H1 (cell line): Measurements from ENCODE around the gene NFIA. TPM values are rescaled to one million over a fixed set of nuclear protein-coding genes. Genes with fewer than 3 reads are reported as not detected.

Experiments used
- CTCF ChIA-PET: fragments of 300-600 bp; sonication (Branson Sonifier 250); formaldehyde crosslinking; loops from one replicate; lab custom pipeline; 2021; ENCODE audit not compliant: partially characterized antibody; lab: Charles Lee
- POLR2A ChIA-PET: fragments of 300-600 bp; sonication (Branson Sonifier 250); formaldehyde crosslinking; loops from one replicate; lab custom pipeline; 2021; ENCODE audit warnings: inconsistent platforms; ENCODE audit not compliant: partially characterized antibody; lab: Charles Lee
- DNase-seq, 2 experiments: peaks; one replicate each; pipeline versions ENCODE4 v3.0.0 to v3.0.0-alpha.2; 2010 to 2022; ENCODE audit warnings: low spot score in 2 of 2, low read depth in 1 of 2, mixed read lengths in 1 of 2
- FAIRE-seq: peaks from 2 replicates; lab custom pipeline; 2011; peaks lifted over from hg19 to GRCh38; lab: Jason Lieb, UNC
- H2AFZ ChIP-seq: 2 replicates; pipeline ENCODE4 v1.8.1; 2012; ENCODE audit warnings: low read length, inconsistent platforms
- H2AK5ac ChIP-seq: 2 replicates; pipeline ENCODE4 v1.6.1; 2013; ENCODE audit warnings: low read depth, low read length
- H2BK120ac ChIP-seq: replicated peaks from 2 replicates; pipeline ENCODE3; 2013; ENCODE audit warnings: low read depth, low read length, inconsistent platforms
- H2BK12ac ChIP-seq: 2 replicates; pipeline ENCODE4 v1.6.1; 2013; ENCODE audit warnings: low read depth, low read length
- H2BK15ac ChIP-seq: 2 replicates; pipeline ENCODE4 v1.6.1; 2013; ENCODE audit warnings: low read length
- H2BK20ac ChIP-seq: 2 replicates; pipeline ENCODE4 v1.6.1; 2013; ENCODE audit warnings: low read length
- H2BK5ac ChIP-seq: 2 replicates; pipeline ENCODE4 v1.6.1; 2013; ENCODE audit warnings: low read depth, low read length
- H3K14ac ChIP-seq: 2 replicates; pipeline ENCODE4 v1.6.1; 2013; ENCODE audit warnings: inconsistent platforms; ENCODE audit not compliant: insufficient read length
- H3K18ac ChIP-seq: 2 replicates; pipeline ENCODE4 v1.6.1; 2013; ENCODE audit warnings: low read length; ENCODE audit errors: extremely low read depth
- H3K23ac ChIP-seq: 2 replicates; pipeline ENCODE4 v1.6.1; 2013; ENCODE audit warnings: inconsistent platforms; ENCODE audit not compliant: insufficient read length
- H3K23me2 ChIP-seq: 2 replicates; pipeline ENCODE4 v1.6.1; 2013; ENCODE audit warnings: low read depth, low read length
- H3K27ac ChIP-seq: 2 replicates; pipeline ENCODE4 v1.6.1; 2011; ENCODE audit warnings: low read depth, low read length, inconsistent platforms
- H3K27me3 ChIP-seq, 4 experiments: replicated peaks in 1 of 4; 1 replicate in 1 of 4; 2 replicates in 3 of 4; pipeline versions ENCODE4 v1.6.1 to v1.8.1; 2011 to 2013; ENCODE audit warnings: low read length in 3 of 4, mild to moderate bottlenecking in 3 of 4, inconsistent platforms in 2 of 4, mixed read lengths in 2 of 4, moderate library complexity in 1 of 4; ENCODE audit not compliant: control insufficient read depth in 3 of 4, insufficient read depth in 3 of 4; ENCODE audit errors: extremely low read depth in 1 of 4
- H3K36me3 ChIP-seq, 4 experiments: 2 replicates each; pipeline versions ENCODE4 v1.6.1 to v1.8.1; 2011 to 2013; ENCODE audit warnings: mild to moderate bottlenecking in 4 of 4, low read length in 3 of 4, moderate library complexity in 2 of 4, control low read depth in 1 of 4, inconsistent platforms in 1 of 4; ENCODE audit not compliant: insufficient read depth in 4 of 4, control insufficient read depth in 2 of 4
- H3K4ac ChIP-seq: replicated peaks from 2 replicates; pipeline ENCODE3; 2013; ENCODE audit warnings: low read length, low read depth, mixed read lengths, inconsistent platforms; ENCODE audit not compliant: insufficient read length
- H3K4me1 ChIP-seq, 4 experiments: replicated peaks in 1 of 4; 1 replicate in 1 of 4; 2 replicates in 3 of 4; pipeline versions ENCODE4 v1.6.1 to v1.8.1; 2011 to 2013; ENCODE audit warnings: low read length in 3 of 4, inconsistent platforms in 2 of 4, mixed read lengths in 1 of 4; ENCODE audit not compliant: insufficient read depth in 4 of 4, control insufficient read depth in 3 of 4
- H3K4me2 ChIP-seq, 2 experiments: 2 replicates each; pipeline versions ENCODE4 v1.6.1 to v1.8.1; 2011 to 2013; ENCODE audit warnings: low read depth in 2 of 2, low read length in 2 of 2, control low read depth in 1 of 2, inconsistent platforms in 1 of 2, mild to moderate bottlenecking in 1 of 2; ENCODE audit not compliant: insufficient read depth in 1 of 2
- H3K4me3 ChIP-seq, 4 experiments: fragments of 200-600, 300-600 bp in 1 of 4; sonication (generic), shearing (Covaris generic), sonication (Bioruptor Twin) in 1 of 4; 2 replicates each; pipeline versions ENCODE4 v1.5.1 to v1.8.1; 2011 to 2016; ENCODE audit warnings: low read length in 4 of 4, low read depth in 3 of 4, control low read depth in 2 of 4, inconsistent platforms in 2 of 4, mild to moderate bottlenecking in 2 of 4, mixed read lengths in 1 of 4, moderate library complexity in 1 of 4; ENCODE audit not compliant: insufficient read depth in 2 of 4; ENCODE audit errors: extremely low read depth in 1 of 4
- H3K56ac ChIP-seq: replicated peaks from 2 replicates; pipeline ENCODE3; 2013; ENCODE audit warnings: low read depth, mild to moderate bottlenecking, mixed read lengths, low read length, inconsistent platforms; ENCODE audit not compliant: insufficient read length
- H3K79me1 ChIP-seq: 2 replicates; pipeline ENCODE4 v1.6.1; 2013; ENCODE audit warnings: low read depth, low read length, control low read depth
- H3K79me2 ChIP-seq, 2 experiments: 2 replicates each; pipeline versions ENCODE4 v1.6.1 to v1.8.1; 2012 to 2013; ENCODE audit warnings: low read length in 2 of 2, mild to moderate bottlenecking in 2 of 2, inconsistent platforms in 1 of 2; ENCODE audit not compliant: insufficient read depth in 2 of 2, control insufficient read depth in 1 of 2
- H3K9ac ChIP-seq, 4 experiments: replicated peaks in 1 of 4; 1 replicate in 1 of 4; 2 replicates in 3 of 4; pipeline versions ENCODE4 v1.6.1 to v1.8.1; 2011 to 2013; ENCODE audit warnings: low read depth in 3 of 4, low read length in 3 of 4, control low read depth in 2 of 4, mild to moderate bottlenecking in 2 of 4, moderate library complexity in 2 of 4, inconsistent platforms in 1 of 4; ENCODE audit errors: extremely low read depth in 1 of 4
- H3K9me3 ChIP-seq, 2 experiments: 2 replicates each; pipeline versions ENCODE4 v1.6.1 to v1.8.1; 2012 to 2013; ENCODE audit warnings: mild to moderate bottlenecking in 2 of 2, moderate library complexity in 2 of 2, control low read depth in 1 of 2, inconsistent platforms in 1 of 2, low read depth in 1 of 2, low read length in 1 of 2, mixed read lengths in 1 of 2; ENCODE audit not compliant: insufficient read depth in 2 of 2
- H4K20me1 ChIP-seq, 2 experiments: replicated peaks in 1 of 2; 2 replicates each; pipeline versions ENCODE3 to v1.8.1; 2011 to 2013; ENCODE audit warnings: inconsistent platforms in 2 of 2, low read length in 2 of 2, mild to moderate bottlenecking in 1 of 2; ENCODE audit not compliant: insufficient read depth in 2 of 2, control insufficient read depth in 1 of 2
- H4K5ac ChIP-seq: 2 replicates; pipeline ENCODE4 v1.6.1; 2013; ENCODE audit warnings: low read length, low read depth, mixed read lengths, inconsistent platforms; ENCODE audit not compliant: insufficient read length
- H4K8ac ChIP-seq: 2 replicates; pipeline ENCODE4 v1.8.0; 2013; ENCODE audit warnings: mild to moderate bottlenecking, moderate library complexity, low read length, inconsistent platforms; ENCODE audit not compliant: insufficient read depth; ENCODE audit errors: extremely low read depth
- H4K91ac ChIP-seq: replicated peaks from 2 replicates; pipeline ENCODE3; 2013; ENCODE audit warnings: low read length, mixed read lengths, inconsistent platforms; ENCODE audit not compliant: insufficient read length
- EZH2 ChIP-seq: fragments of 200-600 bp; sonication (generic); IDR thresholded peaks from 2 replicates; pipeline ENCODE4 v1.7.1; 2012; ENCODE audit warnings: low read depth, mild to moderate bottlenecking, moderate library complexity, low read length, inconsistent platforms; ENCODE audit not compliant: severe bottlenecking
- POLR2AphosphoS5 ChIP-seq: IDR thresholded peaks from 2 replicates; pipeline ENCODE4 v1.6.1; 2011; ENCODE audit warnings: low read depth, low read length
- RNF2 ChIP-seq: fragments of 200-900, 300-1000 bp; sonication (generic); IDR thresholded peaks from 2 replicates; pipeline ENCODE4 v1.7.1; 2016; ENCODE audit warnings: borderline replicate concordance, low read depth, mild to moderate bottlenecking, antibody characterized with exemption, low read length; ENCODE audit not compliant: poor library complexity, severe bottlenecking; ENCODE audit errors: missing control alignments
- SIN3A ChIP-seq, 2 experiments: IDR thresholded peaks in 1 of 2; conservative IDR thresholded peaks in 1 of 2; 2 replicates each; pipeline ENCODE4 v1.6.1; 2011 to 2012; ENCODE audit warnings: low read length in 2 of 2, improper control_type of control experiment in 1 of 2, low read depth in 1 of 2, mild to moderate bottlenecking in 1 of 2
- SIRT6 ChIP-seq: IDR thresholded peaks from one replicate; pipeline ENCODE4 v1.7.1; 2012; ENCODE audit warnings: low read length, inconsistent platforms
- WGBS, 2 experiments: shearing (Covaris generic) in 1 of 2; methylation state at CpG; one replicate each; pipeline versions ENCODE4 v1.1.6 to v1.1.7; 2013 to 2015; ENCODE audit warnings: low lambda C conversion rate in 2 of 2, mixed read lengths in 2 of 2, inconsistent platforms in 1 of 2, low coverage in 1 of 2, missing lambda C conversion rate in 1 of 2; ENCODE audit not compliant: insufficient replicate concordance in 2 of 2, insufficient coverage in 1 of 2, insufficient read length in 1 of 2; ENCODE audit errors: extremely low coverage in 1 of 2, missing lambda C conversion rate in 1 of 2; 5-methylcytosine and 5-hydroxymethylcytosine counted together
- polyA plus RNA-seq, 7 experiments: library from polyadenylated mRNA; depleted of rRNA in 3 of 7; stranded (reverse) in 5 of 7; unstranded in 2 of 7; fragments of >200 nt in 5 of 7; fragments of 200-250 nt in 2 of 7; gene quantifications; 1 replicate in 5 of 7; 2 replicates in 1 of 7; 4 replicates in 1 of 7; pipeline versions ENCODE4 v1.2.1 to v1.2.3, GENCODE V29; 2011 to 2013; ENCODE audit warnings: missing spikeins in 2 of 7, mixed read lengths in 2 of 7
- total RNA-seq: library from RNA; stranded (reverse); fragmentation: NEBNext Ultra II Directional; extraction: Animal tissue kit (Norgen Biotek cat#: 25700); gene quantifications from 2 replicates; pipeline ENCODE4 v1.2.1, GENCODE V29; 2021

NFIA gene
- total and polyA plus RNA-seq, 2 of the 8 experiments (the other 6 are each of a cell fraction or from before 2014, with no cell fraction given) = 1.8 to 2.3 TPM

DNA sequence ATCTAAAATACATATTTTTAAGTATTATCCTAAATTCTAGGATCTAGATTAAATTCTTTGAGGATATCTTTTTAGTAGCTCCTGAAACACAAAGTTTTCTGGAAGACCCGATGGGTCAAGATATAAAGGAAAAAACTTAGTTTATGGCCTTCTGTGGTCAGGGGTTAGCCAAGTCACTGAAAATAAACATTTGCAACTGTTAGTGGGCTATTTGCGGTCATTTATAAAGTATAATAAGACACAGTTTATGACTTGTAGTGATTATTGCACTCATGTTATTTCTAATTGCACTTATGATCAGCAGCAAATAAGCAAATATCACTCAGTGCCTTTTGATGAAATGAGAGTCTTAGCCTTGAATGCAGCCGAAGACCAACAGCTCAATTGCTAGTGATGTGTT is 183.3 kb downstream of the NFIA start:
- Histone ChIP-seq H3K79me1 (no peaks in the 10 kb centered on the region), H2BK12ac (no peak overlapping the region), H3K56ac (no peak overlapping the region), H2BK5ac (no peak overlapping the region), H2AFZ (no peak overlapping the region), H3K27ac (no peak overlapping the region), H3K79me2 (no peaks in the 10 kb centered on the region), H3K14ac (no peak overlapping the region), H4K20me1 (no peaks in the 10 kb centered on the region), H2AK5ac (no peak overlapping the region), H3K9me3 (no peaks in the 10 kb centered on the region), H4K91ac (no peak overlapping the region), H3K4me2 (no peak overlapping the region), H3K9ac (no peak overlapping the region), H3K4me1 (peaks cover 0 to 4% (median 0%) of the 10 kb centered on the region in 4 experiments; a peak in 1 of 7 replicates), H2BK20ac (no peak overlapping the region), H3K18ac (no peak overlapping the region), H3K23me2 (no peaks in the 10 kb centered on the region), H4K5ac (no peak overlapping the region), H3K36me3 (no peaks in the 10 kb centered on the region), H3K4me3 (no peak overlapping the region), H4K8ac (no peak overlapping the region), H3K4ac (no peak overlapping the region), H2BK120ac (no peak overlapping the region), H3K23ac (no peak overlapping the region), H3K27me3 (no peaks in the 10 kb centered on the region), H2BK15ac (no peak overlapping the region)
- no peak for TF ChIP-seq POLR2AphosphoS5
- TF ChIP-seq SIRT6 = no peak
- TF ChIP-seq EZH2 = no peak
- no peak for TF ChIP-seq RNF2
- TF ChIP-seq SIN3A (conservative IDR thresholded peaks at IDR 0.05 in 1 of 2, IDR thresholded peaks at IDR 0.05 in 1 of 2; ENCODE audit: low read depth in 1 of 2, low read length in 2 of 2) = no peak
- ChIA-PET POLR2A (no interaction called here), CTCF (interaction anchor here (0.7 to 2.4 kb wide), 3 partner anchors 10 to 71 kb away, joined by 3 to 12 read pairs (median 3); no protein-coding TSS in a partner anchor)
- DNase-seq (no peak), FAIRE-seq (no peak)
- WGBS, 2 experiments = 94% methylated on average over 3 of the region's 3 CpGs; no CpG with 5 or more reads in 1 of the 2 experiments
